Progenitor cell of endocrine pancreas (in vitro differentiated cells): ENCODE measurements around the gene PTRHD1. TPM values are rescaled to one million over a fixed set of nuclear protein-coding genes. Genes with fewer than 3 reads are reported as not detected.

Source experiments
- DNase-seq: peaks from one replicate; pipeline ENCODE4 v3.0.0; 2021; ENCODE audit warnings: low spot score; ENCODE audit not compliant: unreplicated experiment
- H3K27ac Mint-ChIP-seq: 2 replicates; pipeline ENCODE4 v1.8.0; 2021; ENCODE audit warnings: mild to moderate bottlenecking, moderate library complexity, mixed read lengths
- H3K27me3 Mint-ChIP-seq: 2 replicates; pipeline ENCODE4 v1.8.0; 2021; ENCODE audit warnings: mixed read lengths
- H3K36me3 Mint-ChIP-seq: 2 replicates; pipeline ENCODE4 v1.8.0; 2022; ENCODE audit warnings: mixed read lengths; ENCODE audit not compliant: insufficient read depth
- H3K4me1 Mint-ChIP-seq: 2 replicates; pipeline ENCODE4 v1.8.0; 2021; ENCODE audit warnings: low read depth, mixed read lengths
- H3K4me3 Mint-ChIP-seq: 2 replicates; pipeline ENCODE4 v1.8.0; 2021; ENCODE audit warnings: low read depth, mild to moderate bottlenecking, moderate library complexity, mixed read lengths
- H3K9me3 Mint-ChIP-seq: 2 replicates; pipeline ENCODE4 v1.8.0; 2021; ENCODE audit warnings: low read depth, mixed read lengths
- CTCF ChIP-seq: fragments of 200-600 bp; sonication (generic); IDR thresholded peaks from one replicate; pipeline ENCODE4 v1.5.0; 2021; ENCODE audit warnings: antibody characterized with exemption, mild to moderate bottlenecking; ENCODE audit not compliant: unreplicated experiment
- total RNA-seq: library from RNA; stranded (reverse); gene quantifications from 2 replicates; pipeline ENCODE4 v1.2.1, GENCODE V29; 2021

PTRHD1 gene
- total RNA-seq, 1 donor from 2014 or later = 21.3 TPM

GRCh38 chr2:24787532-24787931 lies 5.7 kb downstream of the PTRHD1 start:
- H3K36me3 Mint-ChIP-seq = no peaks in the 10 kb centered on the region
- H3K27ac Mint-ChIP-seq = no peak overlapping the region
- no peak for DNase-seq
- TF ChIP-seq CTCF = no peak
- no peaks in the 10 kb centered on the region for H3K27me3 Mint-ChIP-seq
- H3K9me3 Mint-ChIP-seq = peaks cover 8% of the 10 kb centered on the region
- no peak overlapping the region for H3K4me3 Mint-ChIP-seq
- peaks cover 3% of the 10 kb centered on the region for H3K4me1 Mint-ChIP-seq

GRCh38 chr2:24785671-24786321 lies 7.4 kb downstream of the PTRHD1 start:
- no peak for DNase-seq
- H3K27me3 Mint-ChIP-seq = no peaks in the 10 kb centered on the region
- H3K4me1 Mint-ChIP-seq = no peaks in the 10 kb centered on the region
- no peak for TF ChIP-seq CTCF
- H3K27ac Mint-ChIP-seq = no peak overlapping the region
- H3K4me3 Mint-ChIP-seq = no peak overlapping the region
- peaks cover 10% of the 10 kb centered on the region for H3K9me3 Mint-ChIP-seq
- peaks cover 1% of the 10 kb centered on the region for H3K36me3 Mint-ChIP-seq

GRCh38 chr2:24783641-24784040 lies 9.6 kb downstream of the PTRHD1 start:
- DNase-seq = no peak
- H3K27me3 Mint-ChIP-seq = no peaks in the 10 kb centered on the region
- no peak for TF ChIP-seq CTCF
- no peak overlapping the region for H3K4me3 Mint-ChIP-seq
- H3K4me1 Mint-ChIP-seq = no peaks in the 10 kb centered on the region
- H3K36me3 Mint-ChIP-seq = peaks cover 1% of the 10 kb centered on the region
- no peak overlapping the region for H3K27ac Mint-ChIP-seq
- H3K9me3 Mint-ChIP-seq = peaks cover 13% of the 10 kb centered on the region

GRCh38 chr2:24779116-24779515 lies 14.1 kb downstream of the PTRHD1 start:
- DNase-seq = no peak
- H3K27me3 Mint-ChIP-seq = no peaks in the 10 kb centered on the region
- no peak for TF ChIP-seq CTCF
- peaks cover 1% of the 10 kb centered on the region for H3K36me3 Mint-ChIP-seq
- peaks cover 9% of the 10 kb centered on the region for H3K9me3 Mint-ChIP-seq
- peak overlapping the region; percentile 84 for H3K27ac Mint-ChIP-seq
- peaks cover 3% of the 10 kb centered on the region for H3K4me1 Mint-ChIP-seq
- no peak overlapping the region for H3K4me3 Mint-ChIP-seq

GRCh38 chr2:24774373-24774772 lies 18.8 kb downstream of the PTRHD1 start:
- TF ChIP-seq CTCF = no peak
- Mint-ChIP-seq H3K9me3 (peaks cover 5% of the 10 kb centered on the region), H3K4me1 (peaks cover 6% of the 10 kb centered on the region), H3K27me3 (no peaks in the 10 kb centered on the region), H3K4me3 (no peak overlapping the region), H3K36me3 (peaks cover 15% of the 10 kb centered on the region), H3K27ac (no peak overlapping the region)
- no peak for DNase-seq
